GM18507 (cell line): ENCODE data around the gene GPC1.

Experiments used
- DNase-seq: peaks from one replicate; pipeline ENCODE4 v3.0.0; 2011; ENCODE audit warnings: low read depth; ENCODE audit not compliant: insufficient read length; ENCODE audit errors: extremely low spot score
- FAIRE-seq: peaks from 2 replicates; lab custom pipeline; 2011; peaks lifted over from hg19 to GRCh38; lab: Jason Lieb, UNC

GPC1 gene

DNA sequence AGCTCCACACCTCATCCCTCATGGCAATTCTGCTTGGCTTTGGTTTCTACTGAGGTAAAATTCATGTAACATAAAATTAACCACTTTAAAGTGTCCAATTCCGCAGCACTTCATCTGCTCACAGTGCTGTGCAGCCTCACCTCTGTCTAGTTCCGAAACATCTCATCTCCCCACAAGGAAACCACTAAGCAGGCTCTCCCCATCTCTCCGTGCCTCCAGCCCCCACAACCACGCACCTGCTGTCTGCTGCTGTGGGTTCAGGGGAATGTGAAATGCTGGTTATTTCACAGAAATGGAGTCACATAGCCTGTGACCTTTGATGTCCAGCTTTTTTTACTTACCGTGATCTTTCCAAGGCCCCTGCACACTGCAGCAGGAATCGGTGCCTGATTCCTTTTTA is 7.7 kb upstream of the GPC1 start:
- FAIRE-seq = no peak
- no peak for DNase-seq

DNA sequence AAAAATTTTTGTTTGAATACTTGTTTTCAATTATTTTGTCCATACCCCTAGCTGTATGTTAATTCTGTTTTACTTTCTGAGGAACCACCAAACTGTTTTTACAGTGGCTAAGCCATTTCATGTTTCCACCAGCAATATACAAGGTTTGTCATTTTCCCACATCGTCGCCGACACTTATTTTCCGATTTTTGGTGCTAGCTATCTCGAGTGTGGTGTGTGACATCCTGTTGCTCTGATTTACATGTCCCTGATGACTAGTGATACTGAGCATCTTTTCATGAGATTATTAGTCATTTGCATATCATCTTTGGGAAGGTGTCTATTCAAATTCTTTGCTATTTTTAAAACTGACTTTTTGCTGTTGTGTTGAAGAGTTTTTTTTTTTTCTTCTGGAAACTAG is 7.2 kb upstream of the GPC1 start:
- FAIRE-seq (no peak), DNase-seq (no peak)

DNA sequence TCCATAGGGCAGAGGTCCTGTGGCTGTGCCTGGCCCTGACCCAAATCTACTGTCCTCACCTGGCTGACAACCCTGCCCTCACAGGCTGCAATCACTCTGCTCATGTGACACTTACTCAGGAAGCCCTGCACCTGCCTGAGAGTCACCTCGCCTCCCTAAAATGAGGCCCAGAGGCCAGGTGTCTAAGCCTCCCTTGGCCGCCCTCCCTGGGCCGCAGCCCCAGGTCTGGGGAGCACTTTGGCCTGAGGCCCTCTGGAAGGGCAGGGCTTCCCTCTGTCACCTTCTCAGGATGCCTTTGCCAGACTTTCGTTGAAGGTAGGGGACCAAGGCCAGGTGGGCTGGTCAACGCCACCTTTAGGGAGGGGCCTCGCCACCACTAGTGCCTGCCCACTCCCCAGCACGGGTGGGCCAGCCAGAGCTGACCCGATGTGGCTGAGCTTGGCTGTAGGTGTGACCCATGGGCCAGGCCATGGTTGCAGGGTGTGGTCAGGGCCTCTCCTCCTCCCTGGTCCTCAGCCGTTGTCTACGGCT is 6.1 kb upstream of the GPC1 start:
- no peak for FAIRE-seq
- no peak for DNase-seq

DNA sequence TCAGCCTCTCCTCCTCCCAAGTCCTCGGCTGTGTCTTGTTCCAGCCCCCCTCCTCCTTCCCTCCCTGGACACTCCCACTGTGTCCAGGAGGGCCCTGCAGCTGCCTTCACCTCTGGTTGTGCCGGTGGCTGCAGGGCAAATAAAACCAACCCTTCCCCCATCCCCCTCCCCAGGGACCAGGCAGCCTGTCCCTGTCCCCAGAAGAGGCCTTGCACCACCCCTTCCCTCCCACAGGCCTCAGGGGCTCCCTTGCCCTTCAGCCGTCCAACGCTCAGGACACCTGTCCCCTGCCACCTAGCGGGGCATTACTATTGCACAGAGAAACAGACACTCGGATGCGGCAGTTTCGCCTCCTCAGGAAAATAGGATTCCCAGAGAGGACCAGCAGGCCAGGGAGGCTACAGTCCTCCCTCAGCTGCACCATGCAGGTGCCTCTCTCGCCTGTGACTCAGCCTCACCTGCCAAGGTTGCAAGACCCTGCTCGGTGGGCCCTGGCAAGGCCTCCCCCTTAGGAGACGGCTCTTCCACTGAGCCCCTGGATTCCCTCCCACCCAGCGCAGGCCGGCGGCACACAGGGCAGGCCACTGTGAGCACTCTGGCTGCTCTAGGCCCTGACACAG is 5.5 kb upstream of the GPC1 start:
- DNase-seq (no peak), FAIRE-seq (no peak)

DNA sequence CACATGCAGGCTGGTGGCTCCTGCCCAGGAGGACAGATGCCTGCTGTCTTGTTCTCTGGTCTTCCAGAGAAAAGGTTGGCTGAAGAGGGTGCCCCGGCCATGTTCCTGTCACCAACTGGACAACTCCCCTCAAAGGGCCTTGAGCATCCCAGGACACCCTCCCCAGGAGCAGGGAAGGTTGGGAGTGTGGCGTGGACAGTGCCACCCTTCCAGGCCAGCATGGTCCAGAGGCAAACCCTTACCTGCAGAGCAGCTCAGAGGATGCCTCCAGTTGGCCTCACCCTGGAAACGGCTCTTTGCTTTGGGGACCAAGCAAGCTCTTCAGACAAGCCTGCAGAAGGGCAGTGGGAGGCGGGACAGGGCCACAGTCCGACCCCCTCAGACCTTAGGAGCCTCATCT is 4.9 kb upstream of the GPC1 start:
- DNase-seq (no peak), FAIRE-seq (no peak)

DNA sequence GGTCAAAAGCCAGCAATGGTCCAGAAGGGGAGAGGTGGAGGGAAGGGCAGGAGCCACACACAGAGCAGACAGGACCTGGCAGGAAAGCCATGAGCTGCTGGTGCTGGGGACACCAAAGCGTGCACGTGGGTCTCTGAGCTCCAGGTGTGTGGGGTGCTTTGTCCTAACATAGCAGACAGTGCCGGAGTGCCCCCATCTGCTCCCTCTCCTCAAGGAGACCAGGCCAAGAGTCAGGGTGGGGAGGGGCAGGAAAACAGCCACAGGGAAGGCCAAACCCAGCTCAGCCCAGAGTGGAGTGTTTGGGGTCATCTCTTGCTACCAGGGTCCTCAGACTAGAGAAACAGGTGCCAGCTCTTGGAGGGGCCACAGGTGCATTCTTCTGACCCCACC is 4.2 kb upstream of the GPC1 start:
- no peak for FAIRE-seq

DNA sequence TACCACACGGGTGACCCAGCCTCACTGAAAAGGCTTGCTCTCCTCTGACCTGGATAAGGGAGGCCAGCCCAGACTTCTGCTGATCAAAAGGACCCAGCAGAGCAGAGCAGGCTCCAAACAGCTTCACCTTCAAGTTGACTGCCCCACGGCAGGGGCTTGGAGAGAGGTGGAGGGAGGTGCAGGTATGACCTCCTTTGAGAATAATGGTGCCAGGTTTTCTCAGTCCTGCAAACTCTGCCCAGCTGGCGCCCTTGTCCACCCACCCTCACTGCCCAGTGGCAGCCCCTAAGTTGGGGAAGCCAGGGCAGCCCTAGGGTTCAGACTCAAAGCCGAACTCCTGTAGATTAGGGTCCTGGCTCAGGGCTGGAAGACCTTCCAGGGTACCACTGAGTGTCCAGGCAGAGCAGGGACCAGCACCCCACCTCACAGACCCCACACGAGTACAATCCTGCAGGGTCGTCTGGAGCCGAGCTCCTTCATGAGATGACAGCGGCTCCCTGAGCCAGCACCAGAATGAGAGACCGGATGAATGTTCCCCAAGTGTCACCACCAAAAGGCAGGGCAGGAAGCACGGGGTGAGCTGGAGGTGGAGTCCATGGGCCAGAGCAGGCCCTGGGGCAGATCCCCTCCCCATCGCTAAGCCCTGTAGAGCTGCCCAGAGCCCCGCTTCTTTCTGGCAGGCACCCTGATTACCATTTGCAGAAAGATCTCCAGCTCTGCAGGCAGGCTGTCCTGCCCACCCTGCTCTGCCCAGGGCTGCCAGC is 3.6 kb upstream of the GPC1 start:
- no peak for FAIRE-seq
- DNase-seq = no peak

More for the DNA sequence above, 4.2 kb upstream of the GPC1 start:
- no peak for DNase-seq

DNA sequence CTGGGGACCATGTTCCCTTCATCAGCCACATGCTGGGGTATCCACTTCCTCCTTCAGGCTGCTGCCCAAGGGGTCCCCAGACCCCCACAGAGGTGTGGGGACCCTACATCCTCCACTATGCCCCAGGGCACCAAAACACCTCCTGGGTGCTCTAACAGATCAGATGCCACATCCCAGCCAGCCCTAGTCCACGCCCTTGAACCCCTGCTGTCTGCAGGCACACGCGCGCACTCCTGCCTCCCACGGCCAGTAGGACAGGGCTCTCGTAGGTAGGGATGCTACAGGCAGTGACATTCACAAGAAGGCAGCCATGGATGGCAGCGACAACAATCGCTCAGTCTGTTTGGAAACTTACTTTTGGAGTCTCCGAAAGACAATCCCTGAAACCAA is 3.0 kb upstream of the GPC1 start:
- DNase-seq (no peak), FAIRE-seq (no peak)

DNA sequence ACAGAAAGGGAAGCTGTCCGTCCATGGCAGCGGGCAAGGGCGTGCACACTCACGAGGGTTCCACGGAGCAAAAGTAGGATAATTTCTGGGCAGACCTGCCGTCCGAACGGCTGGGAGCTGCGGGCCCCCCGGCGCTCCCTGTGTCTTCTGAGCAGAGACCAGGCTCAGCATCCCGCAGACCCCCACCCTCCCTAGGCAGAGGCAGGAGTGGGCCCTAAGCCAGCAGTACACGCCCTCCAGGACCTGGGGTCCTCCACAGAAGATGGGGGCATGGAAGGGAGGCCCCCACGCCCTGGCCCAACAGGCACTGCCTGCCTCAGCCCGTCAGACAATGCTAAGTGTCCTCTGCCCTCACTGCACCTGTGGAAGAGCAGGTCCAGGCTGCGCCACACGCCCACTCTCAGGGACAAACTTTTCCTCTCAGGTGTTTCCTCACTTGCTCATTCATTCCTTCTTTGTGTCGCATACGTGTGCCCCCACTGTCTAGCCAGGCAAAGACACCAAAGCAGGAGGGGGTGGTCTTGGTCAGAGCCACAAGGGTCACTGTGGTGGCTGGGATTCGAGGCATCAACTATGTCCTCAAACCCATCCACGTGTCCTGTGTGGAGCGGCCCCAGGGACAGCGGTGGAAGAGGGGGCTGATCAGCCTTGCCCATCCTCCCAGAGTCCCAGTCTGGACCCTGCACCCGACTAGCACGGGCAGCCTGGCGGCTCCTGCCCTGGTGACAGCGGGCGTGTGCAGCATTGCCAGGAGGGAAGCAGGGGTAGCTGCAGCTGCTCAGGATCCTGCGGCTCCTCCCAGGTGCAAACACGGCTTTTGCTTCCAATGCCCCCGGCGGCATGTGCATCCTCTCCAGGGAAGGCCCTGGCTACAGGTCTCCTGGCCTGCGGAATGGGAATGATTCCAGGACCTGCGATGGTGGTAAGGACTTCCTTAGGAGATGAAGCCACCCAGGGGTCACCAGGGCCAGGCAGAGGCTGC is 2.4 kb upstream of the GPC1 start:
- DNase-seq = no peak

DNA sequence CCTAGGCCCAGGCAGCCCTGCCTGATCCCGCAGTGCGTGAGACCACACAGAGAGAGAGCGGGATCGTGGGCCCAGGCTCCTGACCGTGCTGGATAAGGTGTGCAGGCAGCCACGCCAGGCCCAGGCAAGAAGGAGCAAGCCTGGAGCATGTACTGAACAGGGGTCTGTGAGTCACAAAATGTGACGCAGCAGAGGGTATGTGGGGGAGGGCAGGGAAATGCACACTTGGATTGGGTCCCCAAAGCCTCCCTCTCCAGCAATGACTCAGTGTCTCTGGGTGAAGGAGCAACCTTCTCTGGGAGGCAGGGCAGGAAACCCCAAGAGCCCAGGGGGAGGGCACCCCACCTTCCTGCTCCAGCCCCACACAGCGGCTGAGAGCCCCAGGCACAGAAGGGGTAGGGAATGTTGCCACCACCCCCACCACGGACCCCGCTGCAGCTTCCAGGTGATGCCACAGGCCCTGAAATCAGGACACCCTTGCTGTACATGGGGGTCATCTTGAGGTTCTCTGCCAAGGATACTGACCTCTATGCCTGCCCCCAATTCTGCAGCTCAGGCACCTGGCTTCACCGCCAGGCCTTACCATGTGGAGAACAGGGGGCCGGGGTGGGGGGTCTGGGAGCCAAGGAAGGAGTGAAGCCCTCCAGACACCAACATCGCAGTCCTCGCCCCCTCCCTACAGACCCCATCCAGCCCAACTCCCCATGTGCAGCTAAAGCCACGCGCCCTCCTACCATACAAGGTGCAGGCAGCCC is 1.3 kb upstream of the GPC1 start:
- DNase-seq (no peak), FAIRE-seq (no peak)

More for the DNA sequence above, 2.4 kb upstream of the GPC1 start:
- FAIRE-seq = no peak

DNA sequence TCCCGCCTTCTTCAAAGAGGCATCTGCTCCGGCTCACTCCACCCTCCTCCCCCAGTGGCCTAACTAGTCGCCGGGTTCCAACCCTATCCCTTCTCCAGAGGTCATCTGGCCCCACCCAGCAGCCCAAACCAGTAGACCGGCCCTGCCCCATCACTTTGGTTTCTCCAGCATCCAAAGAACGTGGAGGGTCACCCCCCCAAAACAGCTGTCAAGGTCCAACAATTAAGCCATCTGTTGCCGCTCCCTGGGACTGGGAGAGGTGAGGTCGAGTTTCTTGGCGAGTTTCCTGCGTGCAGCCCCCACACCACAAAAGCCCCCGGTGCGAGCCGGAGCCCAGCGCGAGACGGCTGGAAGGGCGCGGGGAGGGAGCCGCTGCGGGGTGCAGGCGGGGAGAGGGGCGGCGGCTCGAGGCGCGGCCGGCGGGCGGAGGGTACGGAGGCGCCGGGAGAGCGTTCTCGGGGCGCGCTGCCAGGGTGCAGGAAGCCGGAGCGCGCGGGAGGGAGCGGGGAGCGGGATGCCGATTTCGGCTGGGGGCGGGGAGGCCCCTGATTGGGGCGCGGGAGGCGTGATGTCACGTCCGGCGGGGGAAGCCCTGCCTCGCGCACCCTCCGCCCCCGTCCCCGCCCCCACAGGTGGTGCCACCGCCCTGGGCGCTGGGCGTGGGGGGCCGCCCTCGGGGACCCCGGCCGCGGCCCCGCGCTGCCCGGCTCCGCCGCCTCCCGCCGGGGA is 571 bp upstream of the GPC1 start:
- FAIRE-seq (no peak), DNase-seq (peak; percentile 81)

DNA sequence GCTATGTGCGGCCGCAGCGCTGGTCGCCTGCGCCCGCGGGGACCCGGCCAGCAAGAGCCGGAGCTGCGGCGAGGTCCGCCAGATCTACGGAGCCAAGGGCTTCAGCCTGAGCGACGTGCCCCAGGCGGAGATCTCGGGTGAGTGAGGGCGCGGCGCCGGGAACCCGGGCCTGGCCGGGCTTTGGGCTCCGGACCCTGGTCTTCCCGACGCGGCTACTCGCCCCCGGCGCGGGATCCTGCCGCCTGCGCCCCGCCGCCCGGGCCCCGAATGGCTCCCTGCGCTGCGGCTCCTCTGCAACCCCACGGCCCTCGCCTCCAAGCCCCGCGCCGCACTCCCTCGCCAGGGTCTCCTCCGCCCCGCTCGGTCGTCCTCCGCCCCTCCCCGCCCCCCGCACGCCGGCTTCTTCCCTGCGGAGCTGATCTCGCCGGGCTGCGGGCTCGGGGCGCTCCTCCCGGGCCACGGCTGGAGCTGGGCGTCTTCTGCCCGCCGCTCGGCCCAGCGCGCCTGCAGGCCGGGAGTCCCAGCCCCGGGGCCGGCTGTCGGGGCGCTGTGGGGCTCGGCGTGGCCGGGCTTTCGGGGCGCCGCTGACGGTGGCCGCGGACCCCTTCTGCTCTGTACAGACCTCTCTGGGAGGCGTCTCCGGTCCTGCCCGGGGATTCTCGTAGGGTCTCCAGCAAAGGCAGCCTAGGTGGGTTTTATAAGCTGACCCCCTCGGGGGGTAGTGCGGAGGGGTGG is 652 bp downstream of the GPC1 start:
- DNase-seq (no peak), FAIRE-seq (no peak)

DNA sequence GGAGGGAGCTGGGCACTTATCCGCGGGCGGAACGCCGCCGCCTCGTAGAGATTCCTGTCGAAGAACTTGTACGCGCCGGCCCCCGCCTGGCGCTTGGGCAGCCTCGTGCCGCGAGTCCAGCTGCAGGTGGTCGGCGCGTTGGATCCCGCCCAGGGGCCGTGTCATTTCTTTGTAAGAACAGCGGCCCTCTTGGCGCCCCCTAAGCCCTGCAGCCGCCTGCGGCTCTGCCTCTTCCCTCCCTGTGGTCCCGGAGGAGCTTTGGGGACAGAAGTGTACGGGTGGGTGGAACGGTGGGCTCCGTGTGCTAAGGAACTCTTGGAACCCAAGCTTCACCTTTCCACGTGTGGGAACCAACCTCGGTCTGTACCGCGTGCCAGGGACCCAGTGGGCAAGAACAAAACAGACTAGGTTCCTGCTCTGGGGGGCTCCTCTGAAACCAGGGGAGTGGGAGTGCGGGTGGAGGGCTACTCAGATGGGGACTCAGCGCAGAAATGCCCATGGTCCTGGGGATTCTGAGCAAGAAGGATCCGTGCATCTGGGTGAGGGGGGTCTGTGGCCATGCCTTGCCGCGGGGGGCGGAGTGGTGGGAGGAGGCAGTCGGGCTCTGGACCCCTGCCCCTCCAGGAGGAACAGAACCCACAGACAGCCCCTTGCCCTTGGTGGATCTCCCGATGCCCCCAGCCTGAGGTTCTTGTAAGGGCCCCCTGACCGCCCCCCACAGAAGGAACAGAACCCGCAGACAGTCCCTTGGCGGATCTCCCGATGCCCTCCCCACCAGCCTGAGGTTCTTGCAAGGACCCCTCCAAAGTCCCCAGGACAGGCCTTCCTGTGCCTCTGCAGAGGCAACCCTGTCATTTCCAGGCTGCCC is 1.5 kb downstream of the GPC1 start:
- no peak for FAIRE-seq
- no peak for DNase-seq

DNA sequence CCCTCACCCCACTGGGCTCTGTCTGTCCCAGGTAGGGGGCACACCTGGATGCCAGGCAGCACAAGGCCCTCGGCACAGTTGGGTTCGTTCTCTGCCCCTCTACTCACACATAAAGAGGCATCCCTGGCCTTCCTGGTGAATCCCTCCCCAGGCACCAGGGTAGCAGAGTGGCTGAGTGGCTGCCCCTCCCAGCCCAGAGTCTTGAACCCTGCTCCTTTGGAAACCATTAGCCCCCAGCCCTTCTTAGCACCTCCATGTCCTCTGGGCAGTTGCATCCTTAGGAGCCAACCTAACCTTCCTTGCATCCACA is 2.0 kb downstream of the GPC1 start:
- FAIRE-seq = no peak
- DNase-seq = no peak

DNA sequence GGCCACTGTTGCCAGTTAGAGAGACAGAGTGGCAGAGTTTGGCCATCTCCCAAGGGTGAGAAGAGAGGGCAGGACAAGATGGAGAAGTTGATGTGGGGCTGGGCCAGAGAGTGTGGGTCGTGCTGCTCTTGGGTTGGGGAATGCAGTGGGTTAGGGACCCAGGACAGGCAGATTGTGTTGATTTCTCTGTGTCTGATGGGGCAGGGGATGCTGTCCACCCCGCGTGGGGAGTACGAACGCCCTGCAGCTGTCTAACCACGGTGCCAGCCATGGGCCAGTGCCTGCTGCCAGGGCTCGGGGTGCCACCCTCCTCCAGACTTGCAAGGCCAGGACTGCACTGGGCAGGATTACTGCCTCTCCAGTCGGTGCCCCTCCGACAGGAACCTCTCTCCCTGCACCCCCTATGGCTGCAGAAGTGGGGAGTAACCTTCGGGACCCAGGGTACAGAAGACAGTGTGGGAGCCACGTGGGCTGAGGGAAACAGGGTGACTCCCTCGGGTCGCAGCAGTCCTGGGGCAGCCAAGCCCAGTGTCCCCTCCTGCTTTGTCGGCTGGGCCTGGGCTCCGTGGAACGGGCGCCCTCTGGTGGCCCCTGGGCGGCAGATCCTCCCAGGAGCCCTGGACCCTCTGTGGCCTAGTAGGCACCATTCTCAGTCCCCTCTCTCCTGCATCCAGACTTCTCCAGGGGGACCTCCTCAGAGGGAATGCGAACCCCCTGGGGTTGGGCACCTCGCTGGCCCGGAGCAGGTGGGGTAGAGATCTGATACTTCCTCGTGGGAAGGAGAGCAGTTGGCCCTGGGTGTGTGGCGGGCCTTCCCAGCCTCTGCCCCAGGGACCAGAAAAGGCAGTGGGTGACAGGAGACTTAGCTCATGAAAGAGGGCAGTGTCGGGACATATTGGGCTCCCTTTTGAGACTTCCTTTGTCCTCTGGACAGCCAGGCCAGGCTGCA is 2.7 kb downstream of the GPC1 start:
- DNase-seq = peak; percentile 64
- FAIRE-seq = peak; percentile 65
